MM.1S (cell line): Measurements from ENCODE around the gene EPSTI1.

Experiments
- DNase-seq: peaks from one replicate; pipeline ENCODE4 v3.0.0-alpha.2; 2015
- H2AFZ ChIP-seq: fragments of 300-600 bp; sonication (generic); 2 replicates; pipeline ENCODE4 v1.6.0; 2016; ENCODE audit warnings: antibody characterized with exemption, low read length
- H3F3A ChIP-seq: fragments of 300-600 bp; sonication (generic); 2 replicates; pipeline ENCODE4 v1.6.1; 2016; ENCODE audit warnings: mild to moderate bottlenecking, antibody characterized with exemption, low read length, moderate library complexity, mixed read lengths; ENCODE audit not compliant: insufficient read depth
- H3K27ac ChIP-seq: fragments of 300-600 bp; sonication (generic); 2 replicates; pipeline ENCODE4 v1.5.1; 2016; ENCODE audit warnings: mild to moderate bottlenecking, low read length
- H3K27me3 ChIP-seq: fragments of 300-600 bp; sonication (generic); replicated peaks from 2 replicates; pipeline ENCODE4 v1.6.0; 2016; ENCODE audit warnings: low read length; ENCODE audit not compliant: insufficient read depth
- H3K36me3 ChIP-seq: fragments of 300-600 bp; sonication (generic); replicated peaks from 2 replicates; pipeline ENCODE4 v1.6.1; 2016; ENCODE audit warnings: mild to moderate bottlenecking, low read length, mixed read lengths; ENCODE audit not compliant: insufficient read depth
- H3K4me1 ChIP-seq: fragments of 300-600 bp; sonication (generic); 2 replicates; pipeline ENCODE4 v1.6.1; 2016; ENCODE audit warnings: low read length, mixed read lengths
- H3K4me2 ChIP-seq: fragments of 300-600 bp; sonication (generic); 2 replicates; pipeline ENCODE4 v1.6.0; 2016; ENCODE audit warnings: low read depth, low read length
- H3K4me3 ChIP-seq: fragments of 300-600 bp; sonication (generic); 2 replicates; pipeline ENCODE4 v1.5.1; 2016; ENCODE audit warnings: low read length, mixed read lengths
- H3K79me2 ChIP-seq: fragments of 300-600 bp; sonication (generic); 2 replicates; pipeline ENCODE4 v1.6.1; 2016; ENCODE audit warnings: mixed run types, low read length, mixed read lengths
- H3K9ac ChIP-seq: fragments of 300-600 bp; sonication (generic); 2 replicates; pipeline ENCODE4 v1.6.1; 2016; ENCODE audit warnings: low read length, mixed read lengths
- H3K9me2 ChIP-seq: fragments of 300-600 bp; sonication (generic); replicated peaks from 2 replicates; pipeline ENCODE4 v1.6.1; 2016; ENCODE audit warnings: mild to moderate bottlenecking, low read length, mixed read lengths; ENCODE audit not compliant: insufficient read depth
- H3K9me3 ChIP-seq: fragments of 300-600 bp; sonication (generic); replicated peaks from 2 replicates; pipeline ENCODE4 v1.6.1; 2016; ENCODE audit warnings: mild to moderate bottlenecking, low read length, mixed read lengths; ENCODE audit not compliant: insufficient read depth
- H4K20me1 ChIP-seq: fragments of 300-600 bp; sonication (generic); 2 replicates; pipeline ENCODE4 v1.6.1; 2016; ENCODE audit warnings: mild to moderate bottlenecking, low read length, moderate library complexity, mixed read lengths; ENCODE audit not compliant: insufficient read depth
- EZH2 ChIP-seq: fragments of 300-600 bp; sonication (generic); optimal IDR thresholded peaks from 2 replicates; pipeline ENCODE3; 2017; ENCODE audit warnings: low read depth, mild to moderate bottlenecking, antibody characterized with exemption, low read length, mixed read lengths
- EZH2phosphoT487 ChIP-seq: fragments of 300-600 bp; sonication (generic); IDR thresholded peaks from 2 replicates; pipeline ENCODE4 v1.6.1; 2018; ENCODE audit warnings: antibody characterized with exemption, low read length
- TF ChIP-seq, protein P1 (sequence below): fragments of 300-600 bp; sonication (generic); IDR thresholded peaks from 2 replicates; pipeline ENCODE4 v1.5.1; 2016; ENCODE audit warnings: antibody characterized with exemption, low read length, mixed read lengths

Gene EPSTI1

GRCh38 chr13:42984026-42984425 is 8.0 kb downstream of the EPSTI1 start:
- Histone ChIP-seq H3K27me3 (no peaks in the 10 kb centered on the region), H3K4me3 (no peak overlapping the region), H4K20me1 (no peaks in the 10 kb centered on the region), H3K79me2 (no peaks in the 10 kb centered on the region), H3F3A (no peaks in the 10 kb centered on the region), H2AFZ (no peak overlapping the region), H3K9me3 (no peaks in the 10 kb centered on the region), H3K36me3 (no peaks in the 10 kb centered on the region), H3K4me1 (no peaks in the 10 kb centered on the region), H3K4me2 (no peak overlapping the region), H3K27ac (no peak overlapping the region), H3K9me2 (no peaks in the 10 kb centered on the region), H3K9ac (no peak overlapping the region)
- no peak for DNase-seq
- TF ChIP-seq EZH2: no peak
- no peak for TF ChIP-seq EZH2phosphoT487
- TF ChIP-seq, protein P1, sequence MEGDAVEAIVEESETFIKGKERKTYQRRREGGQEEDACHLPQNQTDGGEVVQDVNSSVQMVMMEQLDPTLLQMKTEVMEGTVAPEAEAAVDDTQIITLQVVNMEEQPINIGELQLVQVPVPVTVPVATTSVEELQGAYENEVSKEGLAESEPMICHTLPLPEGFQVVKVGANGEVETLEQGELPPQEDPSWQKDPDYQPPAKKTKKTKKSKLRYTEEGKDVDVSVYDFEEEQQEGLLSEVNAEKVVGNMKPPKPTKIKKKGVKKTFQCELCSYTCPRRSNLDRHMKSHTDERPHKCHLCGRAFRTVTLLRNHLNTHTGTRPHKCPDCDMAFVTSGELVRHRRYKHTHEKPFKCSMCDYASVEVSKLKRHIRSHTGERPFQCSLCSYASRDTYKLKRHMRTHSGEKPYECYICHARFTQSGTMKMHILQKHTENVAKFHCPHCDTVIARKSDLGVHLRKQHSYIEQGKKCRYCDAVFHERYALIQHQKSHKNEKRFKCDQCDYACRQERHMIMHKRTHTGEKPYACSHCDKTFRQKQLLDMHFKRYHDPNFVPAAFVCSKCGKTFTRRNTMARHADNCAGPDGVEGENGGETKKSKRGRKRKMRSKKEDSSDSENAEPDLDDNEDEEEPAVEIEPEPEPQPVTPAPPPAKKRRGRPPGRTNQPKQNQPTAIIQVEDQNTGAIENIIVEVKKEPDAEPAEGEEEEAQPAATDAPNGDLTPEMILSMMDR: no peak

DNA sequence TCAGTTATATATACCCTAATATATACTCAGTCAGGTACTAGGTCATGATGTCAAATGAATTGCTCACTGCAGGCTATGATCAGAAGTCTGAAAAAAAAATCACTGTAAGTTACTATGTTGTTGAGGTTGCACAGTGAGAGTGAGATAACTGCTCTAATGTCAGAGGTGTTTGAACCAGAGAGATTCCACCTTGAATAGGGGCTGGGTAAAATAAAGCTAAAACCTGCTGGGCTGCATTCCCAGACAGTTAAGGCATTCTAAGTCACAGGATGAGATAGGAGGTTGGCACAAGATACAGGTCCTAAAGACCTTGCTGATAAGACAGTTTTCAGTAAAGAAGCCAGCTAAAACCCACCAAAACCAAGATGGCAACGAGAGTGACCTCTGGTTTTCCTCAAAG is 10.2 kb downstream of the EPSTI1 start:
- Histone ChIP-seq H3K4me3 (no peak overlapping the region), H3K9ac (no peak overlapping the region), H4K20me1 (no peaks in the 10 kb centered on the region), H3K27ac (no peak overlapping the region), H3K4me1 (no peaks in the 10 kb centered on the region), H3F3A (no peaks in the 10 kb centered on the region), H3K4me2 (no peak overlapping the region), H3K9me2 (no peaks in the 10 kb centered on the region), H3K9me3 (no peaks in the 10 kb centered on the region), H3K27me3 (no peaks in the 10 kb centered on the region), H3K79me2 (no peaks in the 10 kb centered on the region), H3K36me3 (no peaks in the 10 kb centered on the region), H2AFZ (no peak overlapping the region)
- DNase-seq: no peak
- TF ChIP-seq, protein P1: no peak
- TF ChIP-seq EZH2 (no peak), EZH2phosphoT487 (no peak)

DNA sequence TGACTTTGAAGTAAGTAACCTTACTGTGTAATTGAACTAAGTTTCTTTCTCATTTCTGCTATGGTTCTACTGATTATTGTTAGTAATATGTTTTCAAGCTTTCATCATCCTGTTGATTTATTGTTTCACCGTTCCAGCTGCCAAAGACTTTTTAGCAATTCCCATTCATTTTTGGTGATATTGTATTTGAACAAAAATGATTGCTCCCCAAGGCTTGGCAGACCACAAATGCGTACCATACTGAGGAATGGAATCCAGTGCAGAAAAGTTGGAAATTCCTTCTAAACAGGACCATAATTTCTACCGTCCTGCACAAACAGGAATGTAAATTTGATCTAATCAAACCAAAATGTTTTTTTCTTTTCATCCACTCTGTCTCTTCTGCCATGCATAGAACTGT is 10.7 kb downstream of the EPSTI1 start:
- DNase-seq: no peak
- Histone ChIP-seq H3K4me2 (no peak overlapping the region), H3K27ac (no peak overlapping the region)

More for the DNA sequence above, 10.7 kb downstream of the EPSTI1 start:
- Histone ChIP-seq H3K79me2 (no peaks in the 10 kb centered on the region), H3F3A (no peaks in the 10 kb centered on the region), H2AFZ (no peak overlapping the region), H3K9me2 (no peaks in the 10 kb centered on the region), H3K9ac (no peak overlapping the region), H3K9me3 (no peaks in the 10 kb centered on the region), H4K20me1 (no peaks in the 10 kb centered on the region), H3K27me3 (no peaks in the 10 kb centered on the region), H3K4me1 (no peaks in the 10 kb centered on the region), H3K36me3 (no peaks in the 10 kb centered on the region), H3K4me3 (no peak overlapping the region)
- TF ChIP-seq, protein P1: no peak
- no peak for TF ChIP-seq EZH2phosphoT487
- TF ChIP-seq EZH2: no peak
